MM.1S (cell line): Measurements from ENCODE around the gene FANCL.

Source experiments
- CTCF ChIP-seq: fragments of 300-600 bp; sonication (generic); IDR thresholded peaks from 2 replicates; pipeline ENCODE4 v1.5.1; 2016; ENCODE audit warnings: antibody characterized with exemption, low read length, mixed read lengths
- EZH2 ChIP-seq: fragments of 300-600 bp; sonication (generic); optimal IDR thresholded peaks from 2 replicates; pipeline ENCODE3; 2017; ENCODE audit warnings: low read depth, mild to moderate bottlenecking, antibody characterized with exemption, low read length, mixed read lengths
- EZH2phosphoT487 ChIP-seq: fragments of 300-600 bp; sonication (generic); IDR thresholded peaks from 2 replicates; pipeline ENCODE4 v1.6.1; 2018; ENCODE audit warnings: antibody characterized with exemption, low read length

DNA sequence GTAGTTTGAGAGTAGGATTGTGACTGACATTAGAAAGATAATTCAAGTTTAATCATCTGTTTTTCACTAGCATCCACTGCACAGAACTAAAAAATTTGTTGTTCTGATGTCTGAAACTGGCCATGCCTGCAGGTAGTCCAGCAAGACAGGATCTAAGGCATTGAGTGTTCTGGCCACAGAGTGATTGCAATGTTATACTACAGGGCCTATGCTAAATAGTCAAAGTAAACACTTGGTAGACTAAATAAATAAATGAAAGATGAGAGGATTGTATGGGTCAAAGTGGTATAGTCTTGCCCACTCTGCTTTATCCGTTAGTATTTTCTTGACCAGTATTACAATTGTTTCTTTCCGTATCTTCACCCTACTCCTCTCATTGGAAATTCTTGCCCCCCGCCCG, 27.6 kb upstream of the FANCL start:
- TF ChIP-seq EZH2phosphoT487 (no peak), CTCF (no peak), EZH2 (no peak)
